HS-27A (cell line): Measurements from ENCODE around the gene ACYP2.
"Not testable (repeated sequence)": the region's sequence is repeated elsewhere in the genome, so short reads cannot be mapped to it uniquely, and the experiment has no call there.

Experiments
- DNase-seq: peaks from one replicate; pipeline ENCODE4 v3.0.0-alpha.2; 2012; ENCODE audit warnings: low read depth, missing footprints

Gene ACYP2

GRCh38 chr2:54271843-54272627, 156.6 kb downstream of the ACYP2 start:
- no peak for DNase-seq

GRCh38 chr2:54274781-54275242, 159.4 kb downstream of the ACYP2 start:
- no peak for DNase-seq

DNA sequence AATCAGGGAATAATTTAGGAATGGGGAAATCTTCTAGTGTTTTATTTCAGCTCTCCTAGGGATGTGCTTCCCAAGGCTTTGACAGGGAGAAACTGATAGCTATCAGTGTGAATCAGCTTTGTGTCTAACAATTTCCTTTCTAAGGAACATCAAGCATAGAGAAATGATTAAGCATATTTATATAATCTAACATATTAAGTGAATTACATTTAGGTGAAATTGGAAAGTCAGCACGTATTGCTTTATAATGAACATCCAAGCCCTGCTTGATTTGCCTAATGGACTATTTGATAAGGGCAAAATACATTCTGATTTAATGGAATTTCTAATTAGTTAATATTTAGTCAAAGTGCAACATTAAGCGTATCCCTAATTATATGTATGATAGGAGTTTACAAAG, 160.1 kb downstream of the ACYP2 start:
- DNase-seq = no peak

- DNase-seq = no peak
Measured at GRCh38 chr2:54279385-54279784, 164.0 kb downstream of the ACYP2 start.

DNA sequence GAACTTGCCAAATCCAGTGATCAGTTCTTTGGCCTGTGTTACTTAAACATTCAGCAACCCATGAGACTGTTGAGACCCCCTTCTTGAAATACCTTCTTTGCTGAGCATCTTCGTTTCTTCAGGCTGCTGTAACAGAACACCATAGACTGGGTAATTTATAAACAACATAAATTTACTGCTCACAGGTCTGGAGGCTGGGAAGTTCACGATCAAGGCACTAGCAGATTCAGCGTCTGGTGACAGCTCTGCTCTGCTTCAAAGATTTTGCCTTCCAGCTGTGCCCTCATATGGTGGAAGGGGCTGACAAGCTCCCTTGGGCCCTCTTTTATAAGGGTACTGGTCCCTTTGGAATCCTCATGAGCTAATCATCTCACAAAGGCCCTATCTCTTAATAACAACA, 169.4 kb downstream of the ACYP2 start:
- no peak for DNase-seq

DNA sequence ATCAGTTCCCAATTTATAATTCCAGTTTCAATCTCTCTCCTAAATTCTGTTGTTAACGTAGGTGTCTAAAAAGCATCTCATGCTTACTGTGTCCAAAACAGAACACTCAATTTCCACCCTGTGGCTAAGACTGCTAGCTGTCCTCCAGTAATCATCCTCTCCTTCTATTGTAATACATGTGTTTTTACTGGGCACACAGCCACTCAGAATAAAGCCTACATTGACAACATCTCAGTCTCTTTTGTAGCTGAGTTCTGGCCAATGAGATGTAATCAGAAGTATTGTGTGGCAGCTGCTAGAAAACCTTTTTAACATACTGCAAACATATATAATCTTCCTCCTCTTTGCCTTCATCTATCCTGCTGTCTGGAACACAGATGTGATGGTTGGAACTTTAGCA, 170.0 kb downstream of the ACYP2 start:
- DNase-seq = no peak

DNA sequence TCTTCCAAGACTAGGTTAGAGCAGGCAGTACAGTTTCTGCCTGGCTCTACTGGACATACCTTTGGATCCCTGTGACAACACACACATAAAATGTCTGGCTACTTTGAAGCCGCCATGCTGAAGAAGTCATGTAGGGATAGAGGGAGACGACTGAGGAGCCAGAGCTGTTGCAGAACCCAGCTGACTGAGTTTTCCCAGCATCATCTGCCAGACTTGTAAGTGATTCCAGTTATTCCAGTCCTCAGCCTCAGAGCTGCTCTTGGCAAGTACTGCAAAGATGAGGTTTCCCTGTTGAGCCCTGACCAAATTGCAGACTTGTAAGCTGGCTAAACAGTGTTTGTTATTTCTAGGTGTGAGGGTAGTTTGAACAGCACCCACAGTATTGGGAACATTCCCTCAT, 172.1 kb downstream of the ACYP2 start:
- no peak for DNase-seq

- no peak for DNase-seq
Measured at GRCh38 chr2:54289917-54290316, 174.5 kb downstream of the ACYP2 start.

DNA sequence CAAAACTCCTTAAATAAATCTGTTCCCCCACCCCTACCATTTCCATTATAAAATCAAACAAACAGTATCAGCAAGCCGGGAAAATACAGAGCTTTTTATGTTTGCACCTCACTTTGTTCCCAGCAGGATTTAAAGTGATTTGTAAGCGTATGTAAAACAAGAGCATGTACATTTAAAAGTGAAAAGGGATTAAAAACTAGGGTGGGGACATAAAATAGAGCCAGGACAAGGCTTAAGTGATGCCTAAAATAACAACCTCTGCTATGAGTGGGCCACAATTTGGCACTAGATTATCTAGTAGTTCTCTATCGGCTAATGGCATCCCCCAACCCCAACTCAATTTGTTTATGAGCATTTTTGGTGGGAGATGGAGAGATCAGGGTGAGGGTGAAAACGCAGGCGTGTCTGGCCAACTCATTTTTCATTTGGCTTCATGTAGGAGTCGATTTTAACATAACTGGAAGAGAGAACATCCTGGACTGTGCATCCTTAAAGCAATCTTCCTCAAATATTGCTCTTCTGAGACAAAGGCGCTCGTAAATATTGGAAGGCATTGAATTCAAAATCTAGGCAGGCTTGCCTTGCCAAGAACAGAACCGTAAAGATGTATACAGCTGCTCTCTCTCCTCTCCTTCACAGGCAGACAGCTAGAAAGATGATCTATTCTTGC, 175.1 kb downstream of the ACYP2 start:
- no peak for DNase-seq

DNA sequence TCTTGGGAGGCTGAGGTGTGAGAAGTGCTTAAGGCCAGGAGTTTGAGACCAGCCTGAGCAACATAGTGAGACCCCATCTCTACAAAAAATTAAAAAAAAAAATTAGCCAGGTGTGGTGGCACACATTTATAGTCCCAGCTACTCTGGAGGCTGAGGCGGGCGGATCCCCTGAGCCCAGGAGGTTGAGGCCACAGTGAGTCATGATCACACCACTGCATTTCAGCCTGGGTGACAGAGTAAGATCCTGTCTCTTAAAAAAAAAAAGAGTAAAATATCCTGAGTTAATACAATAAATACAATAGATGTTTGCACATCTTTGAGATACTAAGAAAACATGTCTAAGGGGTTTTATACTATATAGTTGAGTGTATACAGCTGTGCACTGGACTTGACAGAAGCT, 179.2 kb downstream of the ACYP2 start:
- not testable (repeated sequence) for DNase-seq

GRCh38 chr2:54295911-54296310, 180.5 kb downstream of the ACYP2 start:
- DNase-seq = no peak

DNA sequence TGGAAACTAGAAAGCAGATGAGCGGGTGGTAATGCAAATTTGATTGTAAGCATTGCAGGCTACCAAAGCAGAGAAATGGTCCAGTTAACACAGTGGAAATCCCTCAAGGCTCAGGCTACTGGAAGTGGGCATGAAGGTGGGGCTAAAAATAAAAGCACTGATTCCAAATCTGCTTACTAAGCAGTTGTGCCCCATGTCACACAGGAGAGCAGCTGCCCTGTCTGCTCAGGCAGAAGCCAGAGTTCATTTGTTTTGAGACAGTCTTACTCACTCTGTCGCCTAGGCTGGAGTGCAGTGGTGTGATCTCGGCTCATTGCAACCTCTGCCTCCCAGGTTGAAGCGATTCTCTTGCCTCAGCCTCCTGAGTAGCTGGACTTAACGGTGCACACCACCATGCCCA, 183.1 kb downstream of the ACYP2 start:
- DNase-seq = no peak

DNA sequence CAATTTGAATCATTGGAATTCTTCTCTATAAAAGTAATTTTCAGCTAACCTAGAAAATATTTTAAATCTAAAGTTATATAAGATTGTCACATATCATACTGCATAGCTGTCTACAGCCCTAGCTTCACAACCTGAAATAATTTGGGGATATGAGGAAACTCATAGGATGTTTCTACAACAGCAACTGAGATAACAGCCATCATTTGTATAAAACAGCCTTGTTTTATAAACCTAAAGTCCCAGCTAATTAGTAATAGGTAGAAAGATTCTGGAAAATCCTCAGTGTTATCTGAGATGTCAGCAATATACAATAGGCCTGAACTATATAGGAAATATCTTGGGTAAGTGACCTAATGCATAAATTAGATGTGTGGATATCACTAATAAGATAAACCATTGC, 188.2 kb downstream of the ACYP2 start:
- no peak for DNase-seq

- no peak for DNase-seq
Measured at GRCh38 chr2:54306556-54306955, 191.1 kb downstream of the ACYP2 start.

GRCh38 chr2:54308186-54308585, 192.8 kb downstream of the ACYP2 start:
- no peak for DNase-seq

DNA sequence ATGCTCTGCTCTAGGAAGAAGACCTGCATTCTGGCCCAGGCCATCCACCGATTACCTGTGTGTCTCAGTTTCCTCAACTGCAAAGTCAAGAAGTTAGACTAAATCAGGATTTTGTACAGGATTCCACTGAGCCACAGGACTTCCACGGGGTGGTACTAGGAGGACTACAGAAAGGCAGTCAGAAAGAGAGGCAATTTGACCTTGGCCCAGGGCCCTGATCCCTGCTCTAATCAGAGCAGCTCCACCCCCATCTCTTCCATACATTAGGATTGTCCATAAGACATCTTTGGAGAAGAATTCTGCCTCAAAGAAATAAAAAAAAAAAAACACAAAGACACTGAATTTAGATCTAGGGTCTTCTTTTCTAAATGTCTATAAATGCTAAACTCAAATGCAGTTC, 193.4 kb downstream of the ACYP2 start:
- DNase-seq = no peak

DNA sequence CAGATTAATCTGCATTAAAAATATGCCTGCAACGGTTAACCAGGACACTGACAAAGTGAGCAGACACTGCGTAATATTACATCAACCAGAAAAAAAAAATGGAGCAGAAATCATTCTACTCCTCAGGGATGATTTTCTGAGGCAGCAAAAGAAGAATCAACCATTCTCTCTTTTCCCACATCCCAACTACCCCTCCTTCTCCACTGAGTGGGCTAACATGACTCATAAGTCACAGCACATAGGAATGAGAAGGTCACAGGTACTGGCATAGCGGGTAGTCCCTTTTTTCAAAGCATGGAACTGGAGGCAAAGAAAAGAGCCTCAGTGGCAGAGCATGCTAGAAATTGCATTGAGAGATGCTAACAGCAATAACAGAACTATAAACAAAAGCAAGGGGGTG, 194.9 kb downstream of the ACYP2 start:
- DNase-seq = no peak

DNA sequence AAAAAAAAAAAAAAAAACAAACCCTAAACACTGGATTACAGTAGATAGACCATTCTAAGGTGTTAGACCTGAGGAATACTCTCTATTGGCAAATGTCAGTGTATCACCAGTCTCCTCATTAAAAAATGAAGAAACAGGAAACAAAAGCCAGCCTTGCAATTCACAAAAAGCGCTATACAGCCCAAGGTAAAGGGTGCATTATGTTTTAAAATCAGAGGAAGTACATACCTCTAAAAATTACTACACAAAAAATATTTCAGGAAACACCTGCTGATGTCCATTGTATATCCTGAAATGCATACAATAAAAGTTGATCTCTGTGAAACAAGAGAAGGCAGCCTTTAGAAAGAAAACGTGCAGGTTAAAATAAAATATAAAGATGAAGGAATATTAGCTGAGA, 195.5 kb downstream of the ACYP2 start:
- no peak for DNase-seq

- DNase-seq = no peak
Measured at GRCh38 chr2:54313147-54313546, 197.7 kb downstream of the ACYP2 start.

DNA sequence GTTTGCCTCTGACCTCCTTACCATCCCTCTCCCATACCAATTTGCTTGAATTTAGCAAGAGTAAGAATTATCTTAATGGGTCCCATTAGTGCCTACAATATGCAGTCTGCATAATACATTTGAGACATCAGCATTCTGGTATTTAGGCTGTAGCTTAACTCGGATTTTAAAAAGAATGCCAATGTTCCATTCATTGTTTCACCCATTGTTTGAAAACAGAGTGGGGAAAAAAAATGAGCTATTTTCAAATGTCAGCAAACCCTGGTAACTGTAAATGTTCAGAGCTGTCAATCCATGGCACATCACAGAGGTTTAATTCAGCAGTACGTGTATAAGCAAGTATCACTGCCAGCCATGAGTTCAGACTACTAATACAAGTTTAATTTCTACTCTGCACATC, 202.6 kb downstream of the ACYP2 start:
- no peak for DNase-seq

DNA sequence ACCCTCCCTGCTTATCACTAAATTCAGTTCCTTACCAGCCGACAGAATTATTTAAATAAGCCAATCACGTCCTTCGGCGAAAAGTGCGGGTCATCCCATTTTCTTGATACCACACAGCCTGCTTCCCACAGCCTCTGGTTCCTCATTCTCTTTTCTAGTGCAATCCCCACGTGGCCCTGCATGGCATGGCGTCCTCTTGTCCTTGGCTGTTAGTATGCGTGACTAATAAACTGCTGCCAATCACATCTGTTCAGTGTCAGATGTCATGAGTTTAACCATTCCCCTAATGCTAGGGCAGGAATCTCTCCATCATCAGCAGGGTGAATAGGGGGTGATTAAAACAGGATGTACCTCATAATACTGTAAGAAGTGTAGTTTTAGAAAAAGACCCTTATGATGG, 203.4 kb downstream of the ACYP2 start:
- DNase-seq = no peak

DNA sequence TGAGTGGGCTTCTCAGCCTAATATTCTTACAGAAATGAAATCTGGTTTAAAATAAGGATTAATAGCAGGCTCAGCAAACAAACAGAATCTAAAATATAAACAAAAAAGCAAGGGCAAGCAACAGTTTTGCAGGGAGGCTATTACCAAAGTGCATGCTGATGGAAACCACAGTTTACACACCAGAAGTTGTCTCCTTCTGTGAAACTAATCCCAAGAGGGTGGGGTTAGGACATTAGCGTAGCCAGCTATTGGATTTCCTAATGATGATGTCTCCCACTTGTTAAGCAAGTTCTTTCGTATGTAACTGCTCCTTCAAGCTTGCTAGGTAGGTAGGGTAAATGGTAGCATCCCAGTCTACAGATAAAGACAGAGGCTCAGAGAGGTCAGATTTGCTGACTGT, 205.6 kb downstream of the ACYP2 start:
- DNase-seq = no peak

GRCh38 chr2:54324517-54324916, 209.1 kb downstream of the ACYP2 start:
- not testable (repeated sequence) for DNase-seq

DNA sequence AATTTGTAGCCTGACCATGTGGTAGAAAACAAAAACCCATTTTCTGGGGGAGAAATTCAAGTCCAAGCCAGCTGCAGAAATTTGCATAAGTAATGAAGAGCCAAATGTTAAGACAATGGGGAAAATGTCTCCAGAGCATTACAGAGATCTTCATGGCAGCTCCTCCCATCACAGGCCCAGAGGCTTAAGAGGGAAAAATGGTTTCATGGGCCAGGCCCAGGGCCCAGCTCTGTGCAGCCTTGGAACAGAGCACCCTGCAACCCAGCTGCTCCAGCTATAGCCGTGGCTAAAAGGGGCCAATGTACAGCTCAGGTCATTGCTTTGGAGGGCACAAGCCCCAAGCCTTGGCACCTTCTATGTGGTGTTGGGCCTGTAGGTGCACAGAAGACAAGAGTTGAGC, 209.7 kb downstream of the ACYP2 start:
- no peak for DNase-seq
